Measurements from ENCODE around the gene GTPBP6. TPM values are rescaled to one million over a fixed set of nuclear protein-coding genes. Genes with fewer than 3 reads are reported as not detected.

The GTPBP6 gene
- total and polyA plus RNA-seq, 2 experiments from 2014 or later = 41.4 to 66.8 TPM

- Mint-ChIP-seq H3K4me1 (no peaks in the 10 kb centered on the region; the same call in 2 of the 3 replicates), H3K27ac (no peak overlapping the region), H3K9me3 (peaks cover 9% of the 10 kb centered on the region; the same call in 2 of the 3 replicates), H3K4me3 (no peak overlapping the region), H3K36me3 (ENCODE audit: low read depth) (peaks cover 51% of the 10 kb centered on the region), H3K27me3 (ENCODE audit: insufficient read depth, low read depth, poor library complexity) (peaks cover 23% of the 10 kb centered on the region)
- Histone ChIP-seq H3K79me2 (replicated peaks; ENCODE audit: insufficient read depth) (0 out of 2 replicates have a peak, but pooled peaks cover 5% of the 10 kb centered on the region), H4K20me1 (replicated peaks; ENCODE audit: insufficient read depth) (no peaks in the 10 kb centered on the region; the same call in 1 of the 2 replicates), H3K9me2 (ENCODE audit: insufficient read depth) (no peaks in the 10 kb centered on the region), H3K36me3 (ENCODE audit: insufficient read depth) (peaks cover 6% of the 10 kb centered on the region; the same call in 1 of the 2 replicates), H3F3A (replicated peaks; ENCODE audit: low read depth) (0 out of 2 replicates have a peak, but pooled peaks cover 10% of the 10 kb centered on the region), H2AFZ (no peak overlapping the region), H3K4me2 (no peak overlapping the region), H3K4me1 (ENCODE audit: insufficient read depth) (no peaks in the 10 kb centered on the region), H3K27ac (ENCODE audit: low read depth) (no peak overlapping the region; the same call in 1 of the 2 replicates), H3K27me3 (ENCODE audit: insufficient read depth) (no peaks in the 10 kb centered on the region), H3K4me3 (no peak overlapping the region)
- no peak for TF ChIP-seq EZH2phosphoT487 (IDR thresholded peaks at IDR 0.05; ENCODE audit: unreplicated experiment)
- TF ChIP-seq ZNF114 (CRISPR knock-in tag; IDR thresholded peaks at IDR 0.05) = no peak
- no peak for TF ChIP-seq POLR2AphosphoS5 (IDR thresholded peaks at IDR 0.05; ENCODE audit: low read depth)
- DNase-seq (ENCODE audit: low spot score) (no peak), ATAC-seq (no peak)
These were observed 5.0 kb downstream of the GTPBP6 start for GRCh38 chrX:313546-313945.

GRCh38 chrX:312621-313331, 5.8 kb downstream of the GTPBP6 start:
- Histone ChIP-seq H4K20me1 (replicated peaks; ENCODE audit: insufficient read depth) (peaks cover 6% of the 10 kb centered on the region), H3K27me3 (ENCODE audit: insufficient read depth) (no peaks in the 10 kb centered on the region), H3K27ac (ENCODE audit: low read depth) (no peak overlapping the region; the same call in 1 of the 2 replicates), H3K4me2 (no peak overlapping the region), H3K9me2 (ENCODE audit: insufficient read depth) (no peaks in the 10 kb centered on the region), H3K79me2 (replicated peaks; ENCODE audit: insufficient read depth) (0 out of 2 replicates have a peak, but pooled peaks cover 9% of the 10 kb centered on the region), H3F3A (replicated peaks; ENCODE audit: low read depth) (peaks cover 10% of the 10 kb centered on the region; the same call in 1 of the 2 replicates), H3K36me3 (ENCODE audit: insufficient read depth) (peaks cover 11% of the 10 kb centered on the region), H3K4me3 (no peak overlapping the region), H3K4me1 (ENCODE audit: insufficient read depth) (no peaks in the 10 kb centered on the region), H2AFZ (no peak overlapping the region)
- Mint-ChIP-seq H3K27ac (no peak overlapping the region), H3K4me3 (no peak overlapping the region), H3K27me3 (ENCODE audit: insufficient read depth, low read depth, poor library complexity) (peaks cover 18% of the 10 kb centered on the region), H3K4me1 (no peaks in the 10 kb centered on the region; the same call in 2 of the 3 replicates), H3K9me3 (peaks cover 3% of the 10 kb centered on the region; the same call in 1 of the 3 replicates), H3K36me3 (ENCODE audit: low read depth) (peaks cover 55% of the 10 kb centered on the region)
- DNase-seq (ENCODE audit: low spot score) (no peak), ATAC-seq (no peak)
- TF ChIP-seq, protein P1, sequence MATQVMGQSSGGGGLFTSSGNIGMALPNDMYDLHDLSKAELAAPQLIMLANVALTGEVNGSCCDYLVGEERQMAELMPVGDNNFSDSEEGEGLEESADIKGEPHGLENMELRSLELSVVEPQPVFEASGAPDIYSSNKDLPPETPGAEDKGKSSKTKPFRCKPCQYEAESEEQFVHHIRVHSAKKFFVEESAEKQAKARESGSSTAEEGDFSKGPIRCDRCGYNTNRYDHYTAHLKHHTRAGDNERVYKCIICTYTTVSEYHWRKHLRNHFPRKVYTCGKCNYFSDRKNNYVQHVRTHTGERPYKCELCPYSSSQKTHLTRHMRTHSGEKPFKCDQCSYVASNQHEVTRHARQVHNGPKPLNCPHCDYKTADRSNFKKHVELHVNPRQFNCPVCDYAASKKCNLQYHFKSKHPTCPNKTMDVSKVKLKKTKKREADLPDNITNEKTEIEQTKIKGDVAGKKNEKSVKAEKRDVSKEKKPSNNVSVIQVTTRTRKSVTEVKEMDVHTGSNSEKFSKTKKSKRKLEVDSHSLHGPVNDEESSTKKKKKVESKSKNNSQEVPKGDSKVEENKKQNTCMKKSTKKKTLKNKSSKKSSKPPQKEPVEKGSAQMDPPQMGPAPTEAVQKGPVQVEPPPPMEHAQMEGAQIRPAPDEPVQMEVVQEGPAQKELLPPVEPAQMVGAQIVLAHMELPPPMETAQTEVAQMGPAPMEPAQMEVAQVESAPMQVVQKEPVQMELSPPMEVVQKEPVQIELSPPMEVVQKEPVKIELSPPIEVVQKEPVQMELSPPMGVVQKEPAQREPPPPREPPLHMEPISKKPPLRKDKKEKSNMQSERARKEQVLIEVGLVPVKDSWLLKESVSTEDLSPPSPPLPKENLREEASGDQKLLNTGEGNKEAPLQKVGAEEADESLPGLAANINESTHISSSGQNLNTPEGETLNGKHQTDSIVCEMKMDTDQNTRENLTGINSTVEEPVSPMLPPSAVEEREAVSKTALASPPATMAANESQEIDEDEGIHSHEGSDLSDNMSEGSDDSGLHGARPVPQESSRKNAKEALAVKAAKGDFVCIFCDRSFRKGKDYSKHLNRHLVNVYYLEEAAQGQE (IDR thresholded peaks at IDR 0.05; ENCODE audit: unreplicated experiment) = no peak
- TF ChIP-seq CREB1 (CRISPR knock-in tag; IDR thresholded peaks at IDR 0.05; ENCODE audit: low read depth) = no peak
- no peak for TF ChIP-seq EZH2phosphoT487 (IDR thresholded peaks at IDR 0.05; ENCODE audit: unreplicated experiment)
- TF ChIP-seq EZH2 (IDR thresholded peaks at IDR 0.05; ENCODE audit: low read depth, unreplicated experiment) = no peak
- TF ChIP-seq JUNB (IDR thresholded peaks at IDR 0.05; ENCODE audit: unreplicated experiment) = no peak
- no peak for TF ChIP-seq ZNF331 (CRISPR knock-in tag; IDR thresholded peaks at IDR 0.05; ENCODE audit: low read depth)
- no peak for TF ChIP-seq POLR2AphosphoS5 (IDR thresholded peaks at IDR 0.05; ENCODE audit: low read depth)
- TF ChIP-seq CTCF (conservative IDR thresholded peaks at IDR 0.05; ENCODE audit: low read depth in 2 of 2) = no peak
- no peak for TF ChIP-seq NANOG (IDR thresholded peaks at IDR 0.05; ENCODE audit: borderline replicate concordance)
- TF ChIP-seq, protein P2, sequence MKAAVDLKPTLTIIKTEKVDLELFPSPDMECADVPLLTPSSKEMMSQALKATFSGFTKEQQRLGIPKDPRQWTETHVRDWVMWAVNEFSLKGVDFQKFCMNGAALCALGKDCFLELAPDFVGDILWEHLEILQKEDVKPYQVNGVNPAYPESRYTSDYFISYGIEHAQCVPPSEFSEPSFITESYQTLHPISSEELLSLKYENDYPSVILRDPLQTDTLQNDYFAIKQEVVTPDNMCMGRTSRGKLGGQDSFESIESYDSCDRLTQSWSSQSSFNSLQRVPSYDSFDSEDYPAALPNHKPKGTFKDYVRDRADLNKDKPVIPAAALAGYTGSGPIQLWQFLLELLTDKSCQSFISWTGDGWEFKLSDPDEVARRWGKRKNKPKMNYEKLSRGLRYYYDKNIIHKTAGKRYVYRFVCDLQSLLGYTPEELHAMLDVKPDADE (IDR thresholded peaks at IDR 0.05) = no peak
- TF ChIP-seq STAT1 (IDR thresholded peaks at IDR 0.05; ENCODE audit: unreplicated experiment) = no peak
